ENCODE results near the gene CIB4.

CIB4 gene

GRCh38 chr2:26579025-26579722, 62.0 kb downstream of the CIB4 start:
- TF ChIP-seq POLR2AphosphoS5 (IDR thresholded peaks at IDR 0.05; ENCODE audit: low read depth, low read length): no peak
- no peak for TF ChIP-seq SIN3A (IDR thresholded peaks at IDR 0.05; ENCODE audit: borderline replicate concordance, insufficient read depth, low read length)
- TF ChIP-seq FOXP2 (optimal IDR thresholded peaks at IDR 0.05; ENCODE audit: borderline replicate concordance, extremely low read depth, extremely low read length, insufficient read depth): no peak
- no peak for TF ChIP-seq TAF1 (IDR thresholded peaks at IDR 0.05; ENCODE audit: borderline replicate concordance, insufficient read depth, low read length)
- TF ChIP-seq REST (IDR thresholded peaks at IDR 0.05; ENCODE audit: insufficient read depth in 1 of 2, low read depth in 2 of 2, low read length in 2 of 2): no peak

- TF ChIP-seq REST (IDR thresholded peaks at IDR 0.05; ENCODE audit: insufficient read depth in 1 of 2, low read depth in 2 of 2, low read length in 2 of 2) (no peak), TAF1 (IDR thresholded peaks at IDR 0.05; ENCODE audit: borderline replicate concordance, insufficient read depth, low read length) (no peak), SIN3A (IDR thresholded peaks at IDR 0.05; ENCODE audit: borderline replicate concordance, insufficient read depth, low read length) (no peak), FOXP2 (optimal IDR thresholded peaks at IDR 0.05; ENCODE audit: borderline replicate concordance, extremely low read depth, extremely low read length, insufficient read depth) (no peak), POLR2AphosphoS5 (IDR thresholded peaks at IDR 0.05; ENCODE audit: low read depth, low read length) (no peak)
These were observed 62.6 kb downstream of the CIB4 start for GRCh38 chr2:26578581-26578980.

GRCh38 chr2:26578113-26578458, 63.1 kb downstream of the CIB4 start:
- TF ChIP-seq SIN3A (IDR thresholded peaks at IDR 0.05; ENCODE audit: borderline replicate concordance, insufficient read depth, low read length): no peak
- TF ChIP-seq POLR2AphosphoS5 (IDR thresholded peaks at IDR 0.05; ENCODE audit: low read depth, low read length): no peak
- TF ChIP-seq FOXP2 (optimal IDR thresholded peaks at IDR 0.05; ENCODE audit: borderline replicate concordance, extremely low read depth, extremely low read length, insufficient read depth): no peak
- no peak for TF ChIP-seq REST (IDR thresholded peaks at IDR 0.05; ENCODE audit: insufficient read depth in 1 of 2, low read depth in 2 of 2, low read length in 2 of 2)
- TF ChIP-seq TAF1 (IDR thresholded peaks at IDR 0.05; ENCODE audit: borderline replicate concordance, insufficient read depth, low read length): no peak

GRCh38 chr2:26577442-26578112, 63.6 kb downstream of the CIB4 start:
- TF ChIP-seq TAF1 (IDR thresholded peaks at IDR 0.05; ENCODE audit: borderline replicate concordance, insufficient read depth, low read length) (no peak), SIN3A (IDR thresholded peaks at IDR 0.05; ENCODE audit: borderline replicate concordance, insufficient read depth, low read length) (no peak), REST (IDR thresholded peaks at IDR 0.05; ENCODE audit: insufficient read depth in 1 of 2, low read depth in 2 of 2, low read length in 2 of 2) (no peak), FOXP2 (optimal IDR thresholded peaks at IDR 0.05; ENCODE audit: borderline replicate concordance, extremely low read depth, extremely low read length, insufficient read depth) (no peak), POLR2AphosphoS5 (IDR thresholded peaks at IDR 0.05; ENCODE audit: low read depth, low read length) (no peak)
